Measurements from ENCODE around the gene C1QTNF6. TPM values are rescaled to one million over a fixed set of nuclear protein-coding genes. Genes with fewer than 3 reads are reported as not detected.

The C1QTNF6 gene
- total and polyA plus RNA-seq, 2 of the 8 experiments (the other 6 are each of a cell fraction or from before 2014, with no cell fraction given), result 3.1 to 6.5 TPM

DNA sequence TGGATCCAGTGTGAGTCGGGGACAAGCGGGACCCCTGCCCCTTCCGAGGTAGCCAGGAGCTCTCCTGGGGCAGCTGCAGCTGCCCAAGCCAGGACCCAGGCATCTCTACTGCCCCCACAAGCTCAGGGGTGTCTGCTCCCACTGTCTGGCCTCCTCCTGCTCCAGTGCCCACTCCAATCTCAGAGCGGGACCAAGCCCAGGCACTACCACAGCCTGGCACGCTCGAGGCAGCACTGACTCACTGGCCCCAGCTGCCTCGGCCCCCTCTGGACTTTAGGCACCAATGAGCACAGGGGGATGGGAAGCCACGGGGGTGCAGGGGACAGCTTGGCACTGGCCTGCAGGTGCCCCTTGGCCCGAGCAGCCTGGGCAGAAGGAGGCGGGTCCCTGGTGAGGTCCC lies 46.6 kb downstream of the C1QTNF6 start (continued):
- TF ChIP-seq, protein P1, sequence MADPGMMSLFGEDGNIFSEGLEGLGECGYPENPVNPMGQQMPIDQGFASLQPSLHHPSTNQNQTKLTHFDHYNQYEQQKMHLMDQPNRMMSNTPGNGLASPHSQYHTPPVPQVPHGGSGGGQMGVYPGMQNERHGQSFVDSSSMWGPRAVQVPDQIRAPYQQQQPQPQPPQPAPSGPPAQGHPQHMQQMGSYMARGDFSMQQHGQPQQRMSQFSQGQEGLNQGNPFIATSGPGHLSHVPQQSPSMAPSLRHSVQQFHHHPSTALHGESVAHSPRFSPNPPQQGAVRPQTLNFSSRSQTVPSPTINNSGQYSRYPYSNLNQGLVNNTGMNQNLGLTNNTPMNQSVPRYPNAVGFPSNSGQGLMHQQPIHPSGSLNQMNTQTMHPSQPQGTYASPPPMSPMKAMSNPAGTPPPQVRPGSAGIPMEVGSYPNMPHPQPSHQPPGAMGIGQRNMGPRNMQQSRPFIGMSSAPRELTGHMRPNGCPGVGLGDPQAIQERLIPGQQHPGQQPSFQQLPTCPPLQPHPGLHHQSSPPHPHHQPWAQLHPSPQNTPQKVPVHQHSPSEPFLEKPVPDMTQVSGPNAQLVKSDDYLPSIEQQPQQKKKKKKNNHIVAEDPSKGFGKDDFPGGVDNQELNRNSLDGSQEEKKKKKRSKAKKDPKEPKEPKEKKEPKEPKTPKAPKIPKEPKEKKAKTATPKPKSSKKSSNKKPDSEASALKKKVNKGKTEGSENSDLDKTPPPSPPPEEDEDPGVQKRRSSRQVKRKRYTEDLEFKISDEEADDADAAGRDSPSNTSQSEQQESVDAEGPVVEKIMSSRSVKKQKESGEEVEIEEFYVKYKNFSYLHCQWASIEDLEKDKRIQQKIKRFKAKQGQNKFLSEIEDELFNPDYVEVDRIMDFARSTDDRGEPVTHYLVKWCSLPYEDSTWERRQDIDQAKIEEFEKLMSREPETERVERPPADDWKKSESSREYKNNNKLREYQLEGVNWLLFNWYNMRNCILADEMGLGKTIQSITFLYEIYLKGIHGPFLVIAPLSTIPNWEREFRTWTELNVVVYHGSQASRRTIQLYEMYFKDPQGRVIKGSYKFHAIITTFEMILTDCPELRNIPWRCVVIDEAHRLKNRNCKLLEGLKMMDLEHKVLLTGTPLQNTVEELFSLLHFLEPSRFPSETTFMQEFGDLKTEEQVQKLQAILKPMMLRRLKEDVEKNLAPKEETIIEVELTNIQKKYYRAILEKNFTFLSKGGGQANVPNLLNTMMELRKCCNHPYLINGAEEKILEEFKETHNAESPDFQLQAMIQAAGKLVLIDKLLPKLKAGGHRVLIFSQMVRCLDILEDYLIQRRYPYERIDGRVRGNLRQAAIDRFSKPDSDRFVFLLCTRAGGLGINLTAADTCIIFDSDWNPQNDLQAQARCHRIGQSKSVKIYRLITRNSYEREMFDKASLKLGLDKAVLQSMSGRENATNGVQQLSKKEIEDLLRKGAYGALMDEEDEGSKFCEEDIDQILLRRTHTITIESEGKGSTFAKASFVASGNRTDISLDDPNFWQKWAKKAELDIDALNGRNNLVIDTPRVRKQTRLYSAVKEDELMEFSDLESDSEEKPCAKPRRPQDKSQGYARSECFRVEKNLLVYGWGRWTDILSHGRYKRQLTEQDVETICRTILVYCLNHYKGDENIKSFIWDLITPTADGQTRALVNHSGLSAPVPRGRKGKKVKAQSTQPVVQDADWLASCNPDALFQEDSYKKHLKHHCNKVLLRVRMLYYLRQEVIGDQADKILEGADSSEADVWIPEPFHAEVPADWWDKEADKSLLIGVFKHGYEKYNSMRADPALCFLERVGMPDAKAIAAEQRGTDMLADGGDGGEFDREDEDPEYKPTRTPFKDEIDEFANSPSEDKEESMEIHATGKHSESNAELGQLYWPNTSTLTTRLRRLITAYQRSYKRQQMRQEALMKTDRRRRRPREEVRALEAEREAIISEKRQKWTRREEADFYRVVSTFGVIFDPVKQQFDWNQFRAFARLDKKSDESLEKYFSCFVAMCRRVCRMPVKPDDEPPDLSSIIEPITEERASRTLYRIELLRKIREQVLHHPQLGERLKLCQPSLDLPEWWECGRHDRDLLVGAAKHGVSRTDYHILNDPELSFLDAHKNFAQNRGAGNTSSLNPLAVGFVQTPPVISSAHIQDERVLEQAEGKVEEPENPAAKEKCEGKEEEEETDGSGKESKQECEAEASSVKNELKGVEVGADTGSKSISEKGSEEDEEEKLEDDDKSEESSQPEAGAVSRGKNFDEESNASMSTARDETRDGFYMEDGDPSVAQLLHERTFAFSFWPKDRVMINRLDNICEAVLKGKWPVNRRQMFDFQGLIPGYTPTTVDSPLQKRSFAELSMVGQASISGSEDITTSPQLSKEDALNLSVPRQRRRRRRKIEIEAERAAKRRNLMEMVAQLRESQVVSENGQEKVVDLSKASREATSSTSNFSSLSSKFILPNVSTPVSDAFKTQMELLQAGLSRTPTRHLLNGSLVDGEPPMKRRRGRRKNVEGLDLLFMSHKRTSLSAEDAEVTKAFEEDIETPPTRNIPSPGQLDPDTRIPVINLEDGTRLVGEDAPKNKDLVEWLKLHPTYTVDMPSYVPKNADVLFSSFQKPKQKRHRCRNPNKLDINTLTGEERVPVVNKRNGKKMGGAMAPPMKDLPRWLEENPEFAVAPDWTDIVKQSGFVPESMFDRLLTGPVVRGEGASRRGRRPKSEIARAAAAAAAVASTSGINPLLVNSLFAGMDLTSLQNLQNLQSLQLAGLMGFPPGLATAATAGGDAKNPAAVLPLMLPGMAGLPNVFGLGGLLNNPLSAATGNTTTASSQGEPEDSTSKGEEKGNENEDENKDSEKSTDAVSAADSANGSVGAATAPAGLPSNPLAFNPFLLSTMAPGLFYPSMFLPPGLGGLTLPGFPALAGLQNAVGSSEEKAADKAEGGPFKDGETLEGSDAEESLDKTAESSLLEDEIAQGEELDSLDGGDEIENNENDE (IDR thresholded peaks at IDR 0.05; ENCODE audit: insufficient replicate concordance, low read length), result no peak
- no peak for TF ChIP-seq GABPA (IDR thresholded peaks at IDR 0.05; ENCODE audit: borderline replicate concordance, insufficient read depth, low read length)
- TF ChIP-seq TAF1 (IDR thresholded peaks at IDR 0.05; ENCODE audit: low read depth, low read length), result no peak
- no peak for TF ChIP-seq POLR2A (IDR thresholded peaks at IDR 0.05; ENCODE audit: control extremely low read depth in 1 of 2, low read depth in 2 of 2, low read length in 2 of 2)
- no peak for TF ChIP-seq RBBP5 (IDR thresholded peaks at IDR 0.05; ENCODE audit: borderline replicate concordance, low read depth, low read length)
- TF ChIP-seq BCL11A (IDR thresholded peaks at IDR 0.05; ENCODE audit: low read depth in 2 of 2, low read length in 2 of 2), result no peak
- TF ChIP-seq KDM1A (IDR thresholded peaks at IDR 0.05; ENCODE audit: borderline replicate concordance, low read length), result no peak
- no peak for TF ChIP-seq TAF7 (optimal IDR thresholded peaks at IDR 0.05; ENCODE audit: borderline replicate concordance, low read depth, low read length)
- no peak for TF ChIP-seq JUN (IDR thresholded peaks at IDR 0.05; ENCODE audit: low read depth, low read length)
- TF ChIP-seq CBX8 (IDR thresholded peaks at IDR 0.05; ENCODE audit: borderline replicate concordance, low read depth, low read length), result no peak
- no peak for TF ChIP-seq SIRT6 (IDR thresholded peaks at IDR 0.05; ENCODE audit: low read length)
- TF ChIP-seq KDM5A (IDR thresholded peaks at IDR 0.05; ENCODE audit: low read length), result no peak

All from H1 (cell line).